HG03571 (cell line): ENCODE results near the gene MAGI2.

ENCODE experiments used
- ATAC-seq: cut with Tn5 transposase; IDR thresholded peaks from one replicate; pipeline ENCODE4 v1.9.1; 2021; ENCODE audit not compliant: unreplicated experiment

The MAGI2 gene

GRCh38 chr7:79272938-79273337 is 180.5 kb downstream of the MAGI2 start:
- no peak for ATAC-seq

- ATAC-seq, result no peak
These were observed 181.3 kb downstream of the MAGI2 start for GRCh38 chr7:79272066-79272669.

GRCh38 chr7:79268730-79269129 is 184.7 kb downstream of the MAGI2 start:
- no peak for ATAC-seq

GRCh38 chr7:79258826-79259225 is 194.6 kb downstream of the MAGI2 start:
- no peak for ATAC-seq

- no peak for ATAC-seq
These were observed 195.5 kb downstream of the MAGI2 start for GRCh38 chr7:79257959-79258358.

- no peak for ATAC-seq
These were observed 207.7 kb downstream of the MAGI2 start for GRCh38 chr7:79245623-79246249.

- ATAC-seq, result no peak
These were observed 209.0 kb downstream of the MAGI2 start for GRCh38 chr7:79244482-79244881.

- no peak for ATAC-seq
These were observed 212.0 kb downstream of the MAGI2 start for GRCh38 chr7:79241288-79242060.

- no peak for ATAC-seq
These were observed 213.1 kb downstream of the MAGI2 start for GRCh38 chr7:79240413-79240812.

GRCh38 chr7:79236352-79237028 is 217.0 kb downstream of the MAGI2 start:
- no peak for ATAC-seq

- no peak for ATAC-seq
These were observed 226.4 kb downstream of the MAGI2 start for GRCh38 chr7:79227044-79227443.

- ATAC-seq, result no peak
These were observed 232.3 kb downstream of the MAGI2 start for GRCh38 chr7:79221211-79221610.

- ATAC-seq, result no peak
These were observed 235.4 kb downstream of the MAGI2 start for GRCh38 chr7:79217976-79218626.

GRCh38 chr7:79217468-79217867 is 236.0 kb downstream of the MAGI2 start:
- no peak for ATAC-seq

- no peak for ATAC-seq
These were observed 237.2 kb downstream of the MAGI2 start for GRCh38 chr7:79216236-79216635.

GRCh38 chr7:79212334-79212733 is 241.1 kb downstream of the MAGI2 start:
- ATAC-seq, result no peak

- ATAC-seq, result no peak
These were observed 241.7 kb downstream of the MAGI2 start for GRCh38 chr7:79211724-79212123.

- ATAC-seq, result no peak
These were observed 253.5 kb downstream of the MAGI2 start for GRCh38 chr7:79199961-79200360.

GRCh38 chr7:79199266-79199665 is 254.2 kb downstream of the MAGI2 start:
- no peak for ATAC-seq

GRCh38 chr7:79185605-79186004 is 267.9 kb downstream of the MAGI2 start:
- no peak for ATAC-seq

GRCh38 chr7:79182283-79182682 is 271.2 kb downstream of the MAGI2 start:
- no peak for ATAC-seq
